GM18867 (cell line): ENCODE results near the gene KCNK15.

ENCODE experiments used
- ATAC-seq: cut with Tn5 transposase; IDR thresholded peaks from one replicate; pipeline ENCODE4 v1.9.1; 2021; ENCODE audit warnings: mild to moderate bottlenecking, moderate library complexity; ENCODE audit not compliant: unreplicated experiment

Gene KCNK15

GRCh38 chr20:44714701-44715498 lies 30.8 kb upstream of the KCNK15 start, which contains the start of gene CCN5:
Gene CCN5, plus strand, starts transcription at chr20:44715369. Its CDS starts 22 bp downstream, at chr20:44715391.
- ATAC-seq: no peak

- no peak for ATAC-seq
Measured at GRCh38 chr20:44715499-44716308, 30.0 kb upstream of the KCNK15 start.

GRCh38 chr20:44716309-44717106 lies 29.2 kb upstream of the KCNK15 start:
- ATAC-seq: no peak

GRCh38 chr20:44717986-44718385 lies 27.7 kb upstream of the KCNK15 start:
- no peak for ATAC-seq

GRCh38 chr20:44719841-44720240 lies 25.8 kb upstream of the KCNK15 start:
- ATAC-seq: no peak

- ATAC-seq: no peak
Measured at GRCh38 chr20:44720621-44720996, 25.1 kb upstream of the KCNK15 start.

GRCh38 chr20:44720997-44721784 lies 24.5 kb upstream of the KCNK15 start:
- ATAC-seq: no peak

GRCh38 chr20:44721785-44722054 lies 23.9 kb upstream of the KCNK15 start:
- ATAC-seq: no peak

- no peak for ATAC-seq
Measured at GRCh38 chr20:44722990-44723389, 22.7 kb upstream of the KCNK15 start.

- ATAC-seq: no peak
Measured at GRCh38 chr20:44723391-44723790, 22.3 kb upstream of the KCNK15 start.

- no peak for ATAC-seq
Measured at GRCh38 chr20:44723798-44724362, 21.8 kb upstream of the KCNK15 start.

GRCh38 chr20:44724423-44725091 lies 21.1 kb upstream of the KCNK15 start:
- ATAC-seq: no peak

- ATAC-seq: no peak
Measured at GRCh38 chr20:44725837-44726236, 19.8 kb upstream of the KCNK15 start.

GRCh38 chr20:44727039-44727438 lies 18.6 kb upstream of the KCNK15 start:
- ATAC-seq: no peak

- ATAC-seq: no peak
Measured at GRCh38 chr20:44727651-44728050, 18.0 kb upstream of the KCNK15 start.

GRCh38 chr20:44728801-44729443 lies 16.7 kb upstream of the KCNK15 start:
- ATAC-seq: no peak

GRCh38 chr20:44730441-44730840 lies 15.2 kb upstream of the KCNK15 start:
- ATAC-seq: no peak

GRCh38 chr20:44731657-44732056 lies 14.0 kb upstream of the KCNK15 start:
- no peak for ATAC-seq

GRCh38 chr20:44732327-44732726 lies 13.3 kb upstream of the KCNK15 start:
- ATAC-seq: no peak
